ENCODE results near the gene DOC2B.

- TF ChIP-seq CTCF (IDR thresholded peaks at IDR 0.05) (no peak), POLR2A (IDR thresholded peaks at IDR 0.05) (no peak)
These were observed 21.1 kb upstream of the DOC2B start for GRCh38 chr17:202501-202951.
